ENCODE measurements around the gene ZNF345. TPM values are rescaled to one million over a fixed set of nuclear protein-coding genes. Genes with fewer than 3 reads are reported as not detected.

ZNF345 gene
- total and polyA plus RNA-seq, 10 of the 15 experiments (the other 5 are each of a cell fraction or from before 2014, with no cell fraction given) = 1.3 to 3.0 (median 2.0) TPM

GRCh38 chr19:36837906-36838783 lies 12.5 kb upstream of the ZNF345 start, which contains the start of gene ZNF790 (continued):
- TF ChIP-seq IKZF1 (conservative IDR thresholded peaks at IDR 0.05) (peak; percentile 77), KLF5 (IDR thresholded peaks at IDR 0.05; ENCODE audit: partially characterized antibody) (peak; percentile 75), BCL3 (IDR thresholded peaks at IDR 0.05; ENCODE audit: borderline replicate concordance, insufficient read depth, low read depth, low read length, poor library complexity, severe bottlenecking) (no peak), ZZZ3 (IDR thresholded peaks at IDR 0.05; ENCODE audit: control insufficient read depth, insufficient read length, low read depth) (no peak), CREM (IDR thresholded peaks at IDR 0.05; ENCODE audit: low read depth) (peak; percentile 65; the same call in 1 of the 2 replicates), BCL11A (IDR thresholded peaks at IDR 0.05; ENCODE audit: low read depth, low read length) (no peak), POU2F2 (IDR thresholded peaks at IDR 0.05; ENCODE audit: borderline replicate concordance, low read depth, low read length) (no peak; the same call in 2 of the 3 replicates), ZNF217 (IDR thresholded peaks at IDR 0.05) (no peak), GABPA (IDR thresholded peaks at IDR 0.05; ENCODE audit: low read depth) (peak; percentile 90), EZH2 (IDR thresholded peaks at IDR 0.05; ENCODE audit: borderline replicate concordance, control insufficient read depth, low read depth, low read length) (no peak), KDM1A (IDR thresholded peaks at IDR 0.05; ENCODE audit: borderline replicate concordance) (no peak), IRF4 (IDR thresholded peaks at IDR 0.05; ENCODE audit: low read depth, low read length) (0 out of 2 replicates have a peak, but pooled peaks have one; percentile 30), ZNF207 (IDR thresholded peaks at IDR 0.05; ENCODE audit: borderline replicate concordance) (no peak; the same call in 1 of the 2 replicates), NFIC (IDR thresholded peaks at IDR 0.05; ENCODE audit: low read depth, low read length) (no peak), IRF3 (IDR thresholded peaks at IDR 0.05) (no peak), CEBPB (IDR thresholded peaks at IDR 0.05; ENCODE audit: borderline replicate concordance in 1 of 2, low read depth in 2 of 2, low read length in 2 of 2) (no peak), SIN3A (IDR thresholded peaks at IDR 0.05; ENCODE audit: low read depth, low read length) (peak; percentile 23; the same call in 1 of the 2 replicates), POLR2AphosphoS5 (IDR thresholded peaks at IDR 0.05; ENCODE audit: low read length) (peak; percentile 78), MEF2A (IDR thresholded peaks at IDR 0.05; ENCODE audit: insufficient read depth, low read depth, low read length) (no peak), SIX5 (IDR thresholded peaks at IDR 0.05; ENCODE audit: low read depth, low read length, severe bottlenecking) (peak; percentile 81), ESRRA (IDR thresholded peaks at IDR 0.05; ENCODE audit: low read length) (no peak), NR2C1 (IDR thresholded peaks at IDR 0.05) (peak; percentile 53), CHD2 (IDR thresholded peaks at IDR 0.05; ENCODE audit: borderline replicate concordance, low read depth, low read length) (peak; percentile 72; the same call in 1 of the 2 replicates), MYC (IDR thresholded peaks at IDR 0.05; ENCODE audit: insufficient read depth, insufficient read length, insufficient replicate concordance, low read length, severe bottlenecking) (no peak), CHD4 (IDR thresholded peaks at IDR 0.05) (no peak), CREB1 (IDR thresholded peaks at IDR 0.05; ENCODE audit: low read depth) (peak; percentile 46; the same call in 1 of the 2 replicates), TBL1XR1 (IDR thresholded peaks at IDR 0.05; ENCODE audit: low read depth, low read length) (no peak), MAX (IDR thresholded peaks at IDR 0.05; ENCODE audit: low read depth, low read length) (peak; percentile 6; the same call in 1 of the 2 replicates), NFXL1 (IDR thresholded peaks at IDR 0.05; ENCODE audit: borderline replicate concordance) (no peak), DPF2 (IDR thresholded peaks at IDR 0.05) (no peak)
